IPS DF 6.9 (cell line): ENCODE measurements around the gene AIP.
"Not testable (repeated sequence)": the region's sequence is repeated elsewhere in the genome, so short reads cannot be mapped to it uniquely, and the experiment has no call there.

ENCODE experiments used
- DNase-seq: peaks from one replicate; pipeline ENCODE4 v3.0.0-alpha.2; 2013; ENCODE audit warnings: low read depth, low spot score
- H3K27ac ChIP-seq: one replicate; pipeline ENCODE4 v1.5.1; 2013; ENCODE audit warnings: low read length, control low read depth
- H3K27me3 ChIP-seq: 2 replicates; pipeline ENCODE4 v1.6.1; 2013; ENCODE audit warnings: mild to moderate bottlenecking, low read length; ENCODE audit not compliant: control insufficient read depth, insufficient read depth
- H3K36me3 ChIP-seq: 2 replicates; pipeline ENCODE4 v1.6.1; 2013; ENCODE audit warnings: low read length; ENCODE audit not compliant: control insufficient read depth, insufficient read depth
- H3K4me1 ChIP-seq: 2 replicates; pipeline ENCODE4 v1.6.1; 2013; ENCODE audit warnings: low read length; ENCODE audit not compliant: control insufficient read depth, insufficient read depth
- H3K4me3 ChIP-seq: 2 replicates; pipeline ENCODE4 v1.5.1; 2013; ENCODE audit warnings: mild to moderate bottlenecking, low read length
- H3K9me3 ChIP-seq: 2 replicates; pipeline ENCODE4 v1.6.1; 2013; ENCODE audit warnings: low read length, inconsistent platforms; ENCODE audit not compliant: control insufficient read depth, insufficient read depth
- WGBS: extraction: QIAGEN DNeasy Blood & Tissue Kit; methylation state at CpG from one replicate; pipeline ENCODE4 v1.1.7; 2013; ENCODE audit warnings: mixed read lengths, missing lambda C conversion rate; ENCODE audit not compliant: insufficient read length, insufficient coverage; 5-methylcytosine and 5-hydroxymethylcytosine counted together

The AIP gene

GRCh38 chr11:67508486-67509121, 25.8 kb downstream of the AIP start:
- peak; percentile 87 for DNase-seq
- Histone ChIP-seq H3K9me3 (no peaks in the 10 kb centered on the region), H3K36me3 (no peaks in the 10 kb centered on the region), H3K4me1 (0 out of 2 replicates have a peak, but pooled peaks cover 2% of the 10 kb centered on the region), H3K27ac (no peak overlapping the region), H3K4me3 (peak overlapping the region; percentile 89; the same call in 1 of the 2 replicates), H3K27me3 (no peaks in the 10 kb centered on the region)
- WGBS = no CpG with 5 or more reads among the region's 57 CpGs

- Histone ChIP-seq H3K27me3 (no peaks in the 10 kb centered on the region), H3K9me3 (no peaks in the 10 kb centered on the region), H3K27ac (no peak overlapping the region), H3K36me3 (no peaks in the 10 kb centered on the region), H3K4me3 (no peak overlapping the region), H3K4me1 (0 out of 2 replicates have a peak, but pooled peaks cover 2% of the 10 kb centered on the region)
- no CpG with 5 or more reads among the region's 3 CpGs for WGBS
- DNase-seq = no peak
Measured at GRCh38 chr11:67510023-67510345, 27.2 kb downstream of the AIP start.

- not testable (repeated sequence) for H3K9me3 ChIP-seq, H3K27me3 ChIP-seq, H3K36me3 ChIP-seq, DNase-seq, H3K4me3 ChIP-seq, H3K4me1 ChIP-seq, H3K27ac ChIP-seq
- no CpG with 5 or more reads among the region's 4 CpGs for WGBS
Measured at GRCh38 chr11:67511558-67511957, 28.7 kb downstream of the AIP start.

GRCh38 chr11:67514116-67514515, 31.3 kb downstream of the AIP start:
- Histone ChIP-seq H3K27ac (no peak overlapping the region), H3K27me3 (no peaks in the 10 kb centered on the region), H3K9me3 (no peaks in the 10 kb centered on the region), H3K4me1 (no peaks in the 10 kb centered on the region), H3K4me3 (no peak overlapping the region), H3K36me3 (no peaks in the 10 kb centered on the region)
- DNase-seq = no peak
- WGBS = no CpG with 5 or more reads among the region's 7 CpGs

- DNase-seq = no peak
- H3K4me1 ChIP-seq = no peaks in the 10 kb centered on the region
- no CpG with 5 or more reads among the region's 9 CpGs for WGBS
- H3K27ac ChIP-seq = no peak overlapping the region
- no peaks in the 10 kb centered on the region for H3K9me3 ChIP-seq
- H3K36me3 ChIP-seq = no peaks in the 10 kb centered on the region
- H3K27me3 ChIP-seq = no peaks in the 10 kb centered on the region
- H3K4me3 ChIP-seq = no peak overlapping the region
Measured at GRCh38 chr11:67516806-67517205, 34.0 kb downstream of the AIP start.

GRCh38 chr11:67517784-67518552, 35.1 kb downstream of the AIP start:
- no peaks in the 10 kb centered on the region for H3K9me3 ChIP-seq
- no peaks in the 10 kb centered on the region for H3K27me3 ChIP-seq
- H3K4me1 ChIP-seq = no peaks in the 10 kb centered on the region
- no CpG with 5 or more reads among the region's 10 CpGs for WGBS
- DNase-seq = no peak
- H3K4me3 ChIP-seq = no peak overlapping the region
- H3K36me3 ChIP-seq = no peaks in the 10 kb centered on the region
- H3K27ac ChIP-seq = no peak overlapping the region

GRCh38 chr11:67519726-67520125, 36.9 kb downstream of the AIP start:
- DNase-seq = no peak
- Histone ChIP-seq H3K36me3 (no peaks in the 10 kb centered on the region), H3K9me3 (no peaks in the 10 kb centered on the region), H3K27me3 (no peaks in the 10 kb centered on the region), H3K27ac (no peak overlapping the region), H3K4me1 (no peaks in the 10 kb centered on the region), H3K4me3 (no peak overlapping the region)
- WGBS = no CpG with 5 or more reads among the region's 32 CpGs

- no peak for DNase-seq
- no peaks in the 10 kb centered on the region for H3K4me1 ChIP-seq
- H3K9me3 ChIP-seq = no peaks in the 10 kb centered on the region
- no peak overlapping the region for H3K27ac ChIP-seq
- WGBS = no CpG with 5 or more reads among the region's 16 CpGs
- no peak overlapping the region for H3K4me3 ChIP-seq
- no peaks in the 10 kb centered on the region for H3K36me3 ChIP-seq
- H3K27me3 ChIP-seq = no peaks in the 10 kb centered on the region
Measured at GRCh38 chr11:67520856-67521824, 38.3 kb downstream of the AIP start.

GRCh38 chr11:67521924-67522323, 39.1 kb downstream of the AIP start:
- Histone ChIP-seq H3K9me3 (no peaks in the 10 kb centered on the region), H3K4me1 (no peaks in the 10 kb centered on the region), H3K36me3 (no peaks in the 10 kb centered on the region), H3K27ac (no peak overlapping the region), H3K27me3 (no peaks in the 10 kb centered on the region), H3K4me3 (no peak overlapping the region)
- WGBS = no CpG with 5 or more reads among the region's 10 CpGs
- no peak for DNase-seq

GRCh38 chr11:67522338-67522737, 39.5 kb downstream of the AIP start:
- no peaks in the 10 kb centered on the region for H3K27me3 ChIP-seq
- H3K4me1 ChIP-seq = no peaks in the 10 kb centered on the region
- no peaks in the 10 kb centered on the region for H3K36me3 ChIP-seq
- no peak overlapping the region for H3K4me3 ChIP-seq
- no peak for DNase-seq
- no CpG with 5 or more reads among the region's 15 CpGs for WGBS
- no peak overlapping the region for H3K27ac ChIP-seq
- no peaks in the 10 kb centered on the region for H3K9me3 ChIP-seq
